H9 (cell line): ENCODE results near the gene POU4F3. TPM values are rescaled to one million over a fixed set of nuclear protein-coding genes. Genes with fewer than 3 reads are reported as not detected.

Source experiments
- DNase-seq: peaks from one replicate; pipeline ENCODE4 v3.0.0-alpha.2; 2017
- H2AFZ ChIP-seq: one replicate; pipeline ENCODE4 v1.6.1; 2013; ENCODE audit warnings: mild to moderate bottlenecking, low read length, control low read depth, moderate library complexity
- H2AK5ac ChIP-seq: 2 replicates; pipeline ENCODE4 v1.6.1; 2013; ENCODE audit warnings: low read length, control low read depth, mixed read lengths; ENCODE audit not compliant: insufficient read length
- H2BK120ac ChIP-seq: one replicate; pipeline ENCODE4 v1.6.1; 2013; ENCODE audit warnings: low read depth, mild to moderate bottlenecking, low read length, control low read depth, inconsistent platforms; ENCODE audit not compliant: poor library complexity, severe bottlenecking
- H2BK12ac ChIP-seq: 2 replicates; pipeline ENCODE4 v1.6.1; 2013; ENCODE audit warnings: low read length, control low read depth, mixed read lengths, low read depth; ENCODE audit not compliant: insufficient read length
- H2BK15ac ChIP-seq: 2 replicates; pipeline ENCODE4 v1.6.1; 2013; ENCODE audit warnings: low read depth, low read length, control low read depth
- H2BK20ac ChIP-seq: one replicate; pipeline ENCODE4 v1.6.1; 2013; ENCODE audit warnings: low read depth, mild to moderate bottlenecking, low read length, control low read depth, inconsistent platforms; ENCODE audit not compliant: poor library complexity, severe bottlenecking
- H2BK5ac ChIP-seq: 2 replicates; pipeline ENCODE4 v1.6.1; 2013; ENCODE audit warnings: low read length, control low read depth, mixed read lengths; ENCODE audit not compliant: insufficient read length
- H3K14ac ChIP-seq: 2 replicates; pipeline ENCODE4 v1.6.1; 2013; ENCODE audit warnings: low read length, control low read depth; ENCODE audit not compliant: insufficient read depth
- H3K18ac ChIP-seq: 2 replicates; pipeline ENCODE4 v1.6.1; 2013; ENCODE audit warnings: low read depth, mild to moderate bottlenecking, mixed read lengths, low read length, control low read depth; ENCODE audit not compliant: insufficient read length
- H3K23ac ChIP-seq: 2 replicates; pipeline ENCODE4 v1.6.1; 2013; ENCODE audit warnings: low read length, control low read depth, mixed read lengths, low read depth; ENCODE audit not compliant: insufficient read length
- H3K23me2 ChIP-seq: 2 replicates; pipeline ENCODE4 v1.6.1; 2013; ENCODE audit warnings: low read depth, mild to moderate bottlenecking, mixed read lengths, low read length, control low read depth; ENCODE audit not compliant: insufficient read length, poor library complexity, severe bottlenecking
- H3K27ac ChIP-seq: 2 replicates; pipeline ENCODE4 v1.5.1; 2013; ENCODE audit warnings: low read length, control low read depth, mixed read lengths, low read depth; ENCODE audit not compliant: insufficient read length
- H3K27me3 ChIP-seq: 2 replicates; pipeline ENCODE4 v1.6.1; 2013; ENCODE audit warnings: low read length, control low read depth, inconsistent platforms; ENCODE audit not compliant: insufficient read depth
- H3K4ac ChIP-seq: 2 replicates; pipeline ENCODE4 v1.6.1; 2013; ENCODE audit warnings: low read depth, mild to moderate bottlenecking, control low read depth, inconsistent platforms, low read length, moderate library complexity
- H3K4me1 ChIP-seq: 2 replicates; pipeline ENCODE4 v1.6.1; 2013; ENCODE audit warnings: low read length, control low read depth, inconsistent platforms; ENCODE audit not compliant: insufficient read depth
- H3K4me2 ChIP-seq: 2 replicates; pipeline ENCODE4 v1.6.1; 2013; ENCODE audit warnings: low read length, control low read depth, mixed read lengths; ENCODE audit not compliant: insufficient read length, insufficient read depth
- H3K56ac ChIP-seq: 2 replicates; pipeline ENCODE4 v1.6.1; 2013; ENCODE audit warnings: low read depth, mild to moderate bottlenecking, mixed read lengths, low read length, control low read depth; ENCODE audit not compliant: insufficient read length
- H3K79me1 ChIP-seq: 2 replicates; pipeline ENCODE4 v1.6.1; 2013; ENCODE audit warnings: low read depth, mild to moderate bottlenecking, moderate library complexity, low read length, control low read depth, inconsistent platforms; ENCODE audit not compliant: insufficient read depth, poor library complexity, severe bottlenecking
- H3K79me2 ChIP-seq: 2 replicates; pipeline ENCODE4 v1.6.1; 2013; ENCODE audit warnings: low read length, control low read depth, inconsistent platforms; ENCODE audit not compliant: insufficient read depth
- H3K9ac ChIP-seq: 2 replicates; pipeline ENCODE4 v1.6.1; 2013; ENCODE audit warnings: low read length, control low read depth, mixed read lengths; ENCODE audit not compliant: insufficient read length; ENCODE audit errors: extremely low read depth
- H3K9me3 ChIP-seq: one replicate; pipeline ENCODE4 v1.6.1; 2013; ENCODE audit warnings: low read depth, low read length, inconsistent platforms; ENCODE audit not compliant: control insufficient read depth
- H3T11ph ChIP-seq: one replicate; pipeline ENCODE4 v1.6.1; 2013; ENCODE audit warnings: mild to moderate bottlenecking, low read length, control low read depth, inconsistent platforms
- H4K20me1 ChIP-seq: one replicate; pipeline ENCODE4 v1.6.1; 2013; ENCODE audit not compliant: control insufficient read depth, insufficient read length, insufficient read depth
- H4K5ac ChIP-seq: 2 replicates; pipeline ENCODE4 v1.6.1; 2013; ENCODE audit warnings: low read depth, mild to moderate bottlenecking, mixed read lengths, low read length, control low read depth; ENCODE audit not compliant: insufficient read length
- H4K8ac ChIP-seq: replicated peaks from 2 replicates; pipeline ENCODE4 v1.6.1; 2013; ENCODE audit warnings: low read length, control low read depth, mixed read lengths, low read depth; ENCODE audit not compliant: insufficient read length
- H4K91ac ChIP-seq: 2 replicates; pipeline ENCODE4 v1.6.1; 2013; ENCODE audit warnings: low read depth, mild to moderate bottlenecking, moderate library complexity, mixed read lengths, low read length, control low read depth; ENCODE audit not compliant: insufficient read length
- H3K27ac Mint-ChIP-seq, 3 experiments: 2 replicates in 2 of 3; 3 replicates in 1 of 3; pipeline ENCODE4 v1.8.0; 2020 to 2021; ENCODE audit warnings: mixed read lengths in 3 of 3, mild to moderate bottlenecking in 1 of 3, moderate library complexity in 1 of 3
- H3K27me3 Mint-ChIP-seq: 2 replicates; pipeline ENCODE4 v1.8.0; 2021; ENCODE audit warnings: low read depth, mild to moderate bottlenecking, moderate library complexity, mixed read lengths
- H3K36me3 Mint-ChIP-seq, 3 experiments: 2 replicates in 2 of 3; 3 replicates in 1 of 3; pipeline ENCODE4 v1.8.0; 2020 to 2021; ENCODE audit warnings: low read depth in 3 of 3, mixed read lengths in 3 of 3; ENCODE audit not compliant: insufficient read depth in 1 of 3
- H3K4me1 Mint-ChIP-seq, 2 experiments: 2 replicates each; pipeline ENCODE4 v1.8.0; 2020; ENCODE audit warnings: mixed read lengths in 2 of 2
- H3K4me3 Mint-ChIP-seq, 2 experiments: 2 replicates in 1 of 2; 3 replicates in 1 of 2; pipeline ENCODE4 v1.8.0; 2020 to 2021; ENCODE audit warnings: mild to moderate bottlenecking in 2 of 2, mixed read lengths in 2 of 2, moderate library complexity in 1 of 2
- H3K9me3 Mint-ChIP-seq, 2 experiments: 2 replicates in 1 of 2; 3 replicates in 1 of 2; pipeline ENCODE4 v1.8.0; 2020; ENCODE audit warnings: mild to moderate bottlenecking in 2 of 2, mixed read lengths in 2 of 2, moderate library complexity in 1 of 2
- CTCF ChIP-seq: fragments of 200-600 bp; sonication (generic); conservative IDR thresholded peaks from 3 replicates; pipeline ENCODE4 v1.8.0; 2021; ENCODE audit warnings: antibody characterized with exemption, mild to moderate bottlenecking
- WGBS: extraction: QIAGEN DNeasy Blood & Tissue Kit; methylation state at CpG from one replicate; pipeline ENCODE4 v1.1.7; 2013; ENCODE audit warnings: missing lambda C conversion rate, low lambda C conversion rate, mixed read lengths; ENCODE audit not compliant: insufficient read length; ENCODE audit errors: extremely low coverage; 5-methylcytosine and 5-hydroxymethylcytosine counted together
- total RNA-seq: library from RNA; stranded (reverse); gene quantifications from 2 replicates; pipeline ENCODE4 v1.2.1, GENCODE V29; 2021

The POU4F3 gene
- total RNA-seq, 1 experiment from 2014 or later = not detected

GRCh38 chr5:146359836-146360235 lies 21.2 kb downstream of the POU4F3 start:
- Histone ChIP-seq H2BK12ac (no peak overlapping the region), H3K4me2 (no peak overlapping the region), H3K18ac (no peak overlapping the region), H3K23ac (no peak overlapping the region), H3K9me3 (no peaks in the 10 kb centered on the region), H2BK5ac (no peak overlapping the region), H3K56ac (no peak overlapping the region), H2BK15ac (no peak overlapping the region), H3T11ph (no peak overlapping the region), H2AFZ (no peak overlapping the region), H3K79me1 (no peaks in the 10 kb centered on the region), H3K27ac (no peak overlapping the region), H2AK5ac (no peak overlapping the region), H4K5ac (no peak overlapping the region), H4K91ac (no peak overlapping the region), H3K9ac (no peak overlapping the region), H3K79me2 (no peaks in the 10 kb centered on the region), H2BK120ac (no peak overlapping the region), H2BK20ac (no peak overlapping the region), H4K20me1 (no peaks in the 10 kb centered on the region), H3K4ac (no peak overlapping the region), H3K27me3 (no peaks in the 10 kb centered on the region), H3K23me2 (no peaks in the 10 kb centered on the region), H3K14ac (no peak overlapping the region), H3K4me1 (no peaks in the 10 kb centered on the region), H4K8ac (no peak overlapping the region)
- no peaks in the 10 kb centered on the region for H3K9me3 Mint-ChIP-seq
- H3K27ac Mint-ChIP-seq = no peak overlapping the region
- no peak for DNase-seq
- no CpG with 5 or more reads among the region's 5 CpGs for WGBS
- no peak for TF ChIP-seq CTCF
- peaks cover 50% of the 10 kb centered on the region for H3K27me3 Mint-ChIP-seq
- H3K4me3 Mint-ChIP-seq = no peak overlapping the region
- peaks cover under 1% of the 10 kb centered on the region in 2 experiments; a peak in 3 of 4 replicates for H3K4me1 Mint-ChIP-seq
- H3K36me3 Mint-ChIP-seq = no peaks in the 10 kb centered on the region
